ENCODE results near the gene SRM. TPM values are rescaled to one million over a fixed set of nuclear protein-coding genes. Genes with fewer than 3 reads are reported as not detected.

SRM gene
- total and polyA plus RNA-seq, 2 of the 4 experiments (the other 2 are of a cell fraction), result 23.1 to 160 TPM

GRCh38 chr1:11052839-11053757 is 6.7 kb downstream of the SRM start (continued):
- no peak for TF ChIP-seq SMC3 (IDR thresholded peaks at IDR 0.05; ENCODE audit: low read depth, low read length)

- dilution Hi-C loops (cut with HindIII; ENCODE audit: low sequenced_read_pairs, unreplicated experiment), result no loop called here
- 100% methylated on average over 1 of the region's 19 CpGs; no CpG with 5 or more reads in 1 of the 2 experiments for WGBS, 2 experiments (ENCODE audit: extremely low coverage in 2 of 2, insufficient read length in 1 of 2)
- Histone ChIP-seq H3K27me3 (ENCODE audit: control insufficient read depth, insufficient read depth, low read length) (no peaks in the 10 kb centered on the region), H3K27ac (ENCODE audit: insufficient read depth, low read length) (no peak overlapping the region), H2BK5ac (ENCODE audit: low read depth, low read length, poor library complexity, severe bottlenecking) (no peak overlapping the region), H3K9ac (ENCODE audit: low read depth, low read length) (no peak overlapping the region), H2AK9ac (replicated peaks; ENCODE audit: low read depth, low read length, poor library complexity) (no peak overlapping the region), H4K20me1 (ENCODE audit: insufficient read depth, low read length) (peaks cover 24% of the 10 kb centered on the region), H3K9me3 (ENCODE audit: control insufficient read depth, insufficient read depth, low read length) (no peaks in the 10 kb centered on the region), H2AK5ac (ENCODE audit: low read depth, low read length) (no peak overlapping the region), H2BK20ac (ENCODE audit: low read depth, low read length) (no peak overlapping the region), H3K18ac (ENCODE audit: low read depth, low read length) (no peak overlapping the region), H4K91ac (ENCODE audit: insufficient read depth, low read depth, low read length) (no peak overlapping the region), H3K79me1 (ENCODE audit: low read depth in 1 of 2, low read length in 2 of 2) (peaks cover 0 to 6% of the 10 kb centered on the region in 2 experiments; a peak in 1 of 4 replicates), H3K56ac (ENCODE audit: extremely low read depth, insufficient read depth, low read length) (no peak overlapping the region), H2BK15ac (ENCODE audit: low read depth, low read length) (no peak overlapping the region), H4K8ac (ENCODE audit: low read depth in 2 of 2, low read length in 2 of 2) (no peak overlapping the region), H3K23ac (ENCODE audit: low read depth, low read length) (no peak overlapping the region), H4K5ac (ENCODE audit: low read depth, low read length) (no peak overlapping the region), H3K9me1 (ENCODE audit: insufficient read depth, low read length) (no peaks in the 10 kb centered on the region), H3K4me3 (ENCODE audit: insufficient read depth, low read depth, low read length) (no peak overlapping the region), H2AFZ (replicated peaks; ENCODE audit: low read length, poor library complexity) (no peak overlapping the region), H3K4ac (ENCODE audit: low read depth, low read length) (no peak overlapping the region), H2BK120ac (ENCODE audit: low read depth, low read length) (no peak overlapping the region), H3K14ac (replicated peaks; ENCODE audit: low read depth, low read length) (no peak overlapping the region), H3K4me1 (ENCODE audit: control insufficient read depth, insufficient read depth, low read length) (no peaks in the 10 kb centered on the region), H3K4me2 (ENCODE audit: low read depth, low read length) (no peak overlapping the region), H3K36me3 (ENCODE audit: control insufficient read depth, insufficient read depth, low read length) (peaks cover 8% of the 10 kb centered on the region; the same call in 1 of the 2 replicates)
- no peak for ATAC-seq (ENCODE audit: low read depth)
- DNase-seq, result no peak
- no TSS peak for BruUV-seq (replicated peaks)
- ChIA-PET POLR2A (ENCODE audit: unreplicated experiment) (interaction anchor here (0.6 kb wide), 1 partner anchor 31 kb away, joined by 6 read pairs; no protein-coding TSS in a partner anchor), CTCF (interaction anchor here (1.0 to 1.6 kb wide), 2 partner anchors 14 to 15 kb away, joined by 4 read pairs; no protein-coding TSS in a partner anchor)
- in situ Hi-C loops (cut with MboI; ENCODE audit: low sequenced_read_pairs), result no loop called here
- intact Hi-C loops (cut with micrococcal nuclease), result no loop called here
- no peak for TF ChIP-seq BHLHE40 (IDR thresholded peaks at IDR 0.05; ENCODE audit: low read depth, low read length)
- TF ChIP-seq, protein P1, sequence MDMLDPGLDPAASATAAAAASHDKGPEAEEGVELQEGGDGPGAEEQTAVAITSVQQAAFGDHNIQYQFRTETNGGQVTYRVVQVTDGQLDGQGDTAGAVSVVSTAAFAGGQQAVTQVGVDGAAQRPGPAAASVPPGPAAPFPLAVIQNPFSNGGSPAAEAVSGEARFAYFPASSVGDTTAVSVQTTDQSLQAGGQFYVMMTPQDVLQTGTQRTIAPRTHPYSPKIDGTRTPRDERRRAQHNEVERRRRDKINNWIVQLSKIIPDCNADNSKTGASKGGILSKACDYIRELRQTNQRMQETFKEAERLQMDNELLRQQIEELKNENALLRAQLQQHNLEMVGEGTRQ (IDR thresholded peaks at IDR 0.05; ENCODE audit: low read depth, low read length), result no peak
- TF ChIP-seq MAFK (IDR thresholded peaks at IDR 0.05; ENCODE audit: low read depth, low read length), result no peak
- TF ChIP-seq NFE2L2 (IDR thresholded peaks at IDR 0.05; ENCODE audit: low read depth, low read length), result no peak
- no peak for TF ChIP-seq RAD21 (IDR thresholded peaks at IDR 0.05; ENCODE audit: low read length)
- no peak for TF ChIP-seq POLR2A (IDR thresholded peaks at IDR 0.05; ENCODE audit: low read depth, low read length)
- TF ChIP-seq RFX5 (IDR thresholded peaks at IDR 0.05; ENCODE audit: low read depth, low read length), result no peak
- TF ChIP-seq CEBPB (IDR thresholded peaks at IDR 0.05; ENCODE audit: low read depth, low read length), result no peak
- no peak for TF ChIP-seq ELK1 (IDR thresholded peaks at IDR 0.05; ENCODE audit: borderline replicate concordance, low read depth, low read length)
- TF ChIP-seq SMC3 (IDR thresholded peaks at IDR 0.05; ENCODE audit: low read depth, low read length), result no peak
Observed at GRCh38 chr1:11051781-11052511, 7.9 kb downstream of the SRM start.

Measured in IMR-90 (cell line).